SU-DHL-6 (cell line): ENCODE data around the gene SYT13.

Source experiments
- H2AFZ ChIP-seq: fragments of 200-600 bp; sonication (generic); 2 replicates; pipeline ENCODE4 v1.6.1; 2014; ENCODE audit warnings: low read depth, mild to moderate bottlenecking, moderate library complexity, mixed read lengths, antibody characterized with exemption, low read length; ENCODE audit not compliant: severe bottlenecking
- H3F3A ChIP-seq: fragments of 200-600 bp; shearing (Covaris generic); 2 replicates; pipeline ENCODE4 v1.6.0; 2016; ENCODE audit warnings: antibody characterized with exemption, mild to moderate bottlenecking; ENCODE audit not compliant: insufficient read depth
- H3K27ac ChIP-seq: fragments of 200-600 bp; sonication (generic); 2 replicates; pipeline ENCODE4 v1.5.1; 2016; ENCODE audit warnings: low read depth, mild to moderate bottlenecking, low read length, moderate library complexity, mixed read lengths
- H3K27me3 ChIP-seq: fragments of 200-600 bp; sonication (generic), shearing (Covaris generic); 2 replicates; pipeline ENCODE4 v1.6.0; 2014; ENCODE audit warnings: mild to moderate bottlenecking, low read length
- H3K36me3 ChIP-seq: fragments of 200-600 bp; sonication (generic); 2 replicates; pipeline ENCODE4 v1.6.1; 2014; ENCODE audit warnings: mild to moderate bottlenecking, low read length, mixed read lengths
- H3K4me2 ChIP-seq: fragments of 300-600, 200-600 bp; shearing (Covaris generic), sonication (generic); 2 replicates; pipeline ENCODE4 v1.6.0; 2014; ENCODE audit warnings: low read length, low read depth, mild to moderate bottlenecking; ENCODE audit not compliant: poor library complexity, severe bottlenecking
- H3K4me3 ChIP-seq: fragments of 200-600 bp; sonication (generic); 2 replicates; pipeline ENCODE4 v1.5.1; 2014; ENCODE audit warnings: antibody characterized with exemption, low read length, mild to moderate bottlenecking, mixed read lengths; ENCODE audit not compliant: insufficient read depth, poor library complexity, severe bottlenecking
- H3K79me2 ChIP-seq: fragments of 200-600 bp; sonication (generic); 2 replicates; pipeline ENCODE4 v1.6.1; 2014; ENCODE audit warnings: mild to moderate bottlenecking, low read length, moderate library complexity; ENCODE audit not compliant: insufficient read depth
- H3K9ac ChIP-seq: fragments of 200-600 bp; sonication (generic); 2 replicates; pipeline ENCODE4 v1.7.0; 2014; ENCODE audit warnings: mild to moderate bottlenecking, low read length
- H3K9me2 ChIP-seq: fragments of 200-600 bp; sonication (generic); replicated peaks from 2 replicates; pipeline ENCODE4 v1.6.1; 2014; ENCODE audit warnings: low read length; ENCODE audit not compliant: insufficient read depth
- H3K9me3 ChIP-seq: fragments of 200-600 bp; sonication (generic); 2 replicates; pipeline ENCODE4 v1.6.1; 2014; ENCODE audit warnings: low read length, mixed read lengths; ENCODE audit not compliant: insufficient read depth
- H4K20me1 ChIP-seq: fragments of 200-600 bp; sonication (generic); 2 replicates; pipeline ENCODE4 v1.6.1; 2014; ENCODE audit warnings: low read depth, mild to moderate bottlenecking, antibody characterized with exemption, low read length, moderate library complexity, mixed read lengths
- EZH2phosphoT487 ChIP-seq: fragments of 200-600 bp; sonication (generic), shearing (Covaris generic); conservative IDR thresholded peaks from 2 replicates; pipeline ENCODE4 v1.6.1; 2018; ENCODE audit warnings: mild to moderate bottlenecking, antibody characterized with exemption, low read length, moderate library complexity, mixed read lengths
- TF ChIP-seq, protein P1 (sequence below): fragments of 200-600 bp; sonication (generic); IDR thresholded peaks from one replicate; pipeline ENCODE4 v1.5.1; 2017; ENCODE audit warnings: antibody characterized with exemption, mild to moderate bottlenecking, low read length, moderate library complexity; ENCODE audit not compliant: insufficient read depth, poor library complexity, severe bottlenecking

SYT13 gene

DNA sequence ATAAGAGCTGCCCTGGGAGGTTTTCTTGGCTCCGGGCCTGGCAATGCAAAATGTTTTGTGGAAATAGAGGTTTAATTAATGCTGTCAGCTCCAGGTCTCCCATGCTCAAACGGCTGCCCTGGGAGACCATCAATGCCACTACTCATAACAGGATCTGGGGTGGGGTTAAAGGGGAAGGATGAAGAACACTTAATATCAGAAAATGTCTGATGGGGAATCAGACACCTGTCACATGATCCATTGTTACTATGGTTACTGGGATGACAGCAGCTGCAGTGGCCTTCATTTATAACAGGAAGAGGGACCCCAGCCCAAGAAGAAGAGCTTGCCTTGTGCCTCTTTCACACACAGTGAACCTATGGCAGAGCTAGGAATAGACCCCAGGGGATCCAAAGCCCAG lies 2.2 kb upstream of the SYT13 start:
- no peaks in the 10 kb centered on the region for H3K27me3 ChIP-seq
- H3K9me3 ChIP-seq, result no peaks in the 10 kb centered on the region
- H3K9me2 ChIP-seq, result no peaks in the 10 kb centered on the region
- no peak overlapping the region for H3K27ac ChIP-seq
- H3K4me3 ChIP-seq, result no peak overlapping the region
- TF ChIP-seq, protein P1, sequence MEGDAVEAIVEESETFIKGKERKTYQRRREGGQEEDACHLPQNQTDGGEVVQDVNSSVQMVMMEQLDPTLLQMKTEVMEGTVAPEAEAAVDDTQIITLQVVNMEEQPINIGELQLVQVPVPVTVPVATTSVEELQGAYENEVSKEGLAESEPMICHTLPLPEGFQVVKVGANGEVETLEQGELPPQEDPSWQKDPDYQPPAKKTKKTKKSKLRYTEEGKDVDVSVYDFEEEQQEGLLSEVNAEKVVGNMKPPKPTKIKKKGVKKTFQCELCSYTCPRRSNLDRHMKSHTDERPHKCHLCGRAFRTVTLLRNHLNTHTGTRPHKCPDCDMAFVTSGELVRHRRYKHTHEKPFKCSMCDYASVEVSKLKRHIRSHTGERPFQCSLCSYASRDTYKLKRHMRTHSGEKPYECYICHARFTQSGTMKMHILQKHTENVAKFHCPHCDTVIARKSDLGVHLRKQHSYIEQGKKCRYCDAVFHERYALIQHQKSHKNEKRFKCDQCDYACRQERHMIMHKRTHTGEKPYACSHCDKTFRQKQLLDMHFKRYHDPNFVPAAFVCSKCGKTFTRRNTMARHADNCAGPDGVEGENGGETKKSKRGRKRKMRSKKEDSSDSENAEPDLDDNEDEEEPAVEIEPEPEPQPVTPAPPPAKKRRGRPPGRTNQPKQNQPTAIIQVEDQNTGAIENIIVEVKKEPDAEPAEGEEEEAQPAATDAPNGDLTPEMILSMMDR, result no peak
- TF ChIP-seq EZH2phosphoT487, result no peak
- H2AFZ ChIP-seq, result no peak overlapping the region
- no peaks in the 10 kb centered on the region for H3F3A ChIP-seq
- no peak overlapping the region for H3K4me2 ChIP-seq
- no peak overlapping the region for H3K9ac ChIP-seq
- no peaks in the 10 kb centered on the region for H3K36me3 ChIP-seq
- no peaks in the 10 kb centered on the region for H3K79me2 ChIP-seq
- H4K20me1 ChIP-seq, result no peaks in the 10 kb centered on the region

DNA sequence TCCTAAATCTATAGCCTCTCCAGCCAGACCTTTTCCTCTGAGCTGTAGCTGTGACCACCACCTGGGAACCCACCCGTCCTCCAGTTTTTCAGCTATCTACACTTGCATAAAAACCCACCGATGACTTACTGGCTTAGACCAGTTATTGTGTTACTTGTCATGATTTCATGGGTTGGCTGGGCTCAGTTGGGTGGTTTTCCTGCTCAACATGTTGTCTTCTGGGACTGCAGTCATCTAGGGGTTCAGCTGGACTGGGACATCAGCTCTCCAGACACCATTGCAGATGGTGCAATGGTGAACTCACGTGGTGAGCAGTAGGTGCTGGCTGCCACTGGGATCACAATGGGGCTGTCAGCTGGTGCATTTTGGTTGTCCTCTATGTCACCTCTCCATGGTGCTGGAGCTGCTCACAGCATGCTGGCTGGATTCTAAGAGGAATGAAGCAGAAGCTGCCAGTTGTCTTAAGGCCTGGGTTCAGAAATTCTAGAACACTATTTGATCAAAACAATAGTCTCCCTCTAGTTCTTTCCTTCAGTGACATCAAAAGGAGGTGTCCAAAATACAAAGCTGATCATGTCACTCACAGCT lies 1.3 kb upstream of the SYT13 start:
- no peak overlapping the region for H3K4me2 ChIP-seq
- H4K20me1 ChIP-seq, result no peaks in the 10 kb centered on the region
- H3F3A ChIP-seq, result no peaks in the 10 kb centered on the region
- TF ChIP-seq EZH2phosphoT487, result no peak
- TF ChIP-seq, protein P1, result no peak
- H3K36me3 ChIP-seq, result no peaks in the 10 kb centered on the region
- H3K27me3 ChIP-seq, result no peaks in the 10 kb centered on the region
- no peak overlapping the region for H3K27ac ChIP-seq
- H3K9ac ChIP-seq, result no peak overlapping the region
- H2AFZ ChIP-seq, result no peak overlapping the region
- no peaks in the 10 kb centered on the region for H3K9me3 ChIP-seq
- no peaks in the 10 kb centered on the region for H3K79me2 ChIP-seq
- H3K9me2 ChIP-seq, result no peaks in the 10 kb centered on the region
- no peak overlapping the region for H3K4me3 ChIP-seq

DNA sequence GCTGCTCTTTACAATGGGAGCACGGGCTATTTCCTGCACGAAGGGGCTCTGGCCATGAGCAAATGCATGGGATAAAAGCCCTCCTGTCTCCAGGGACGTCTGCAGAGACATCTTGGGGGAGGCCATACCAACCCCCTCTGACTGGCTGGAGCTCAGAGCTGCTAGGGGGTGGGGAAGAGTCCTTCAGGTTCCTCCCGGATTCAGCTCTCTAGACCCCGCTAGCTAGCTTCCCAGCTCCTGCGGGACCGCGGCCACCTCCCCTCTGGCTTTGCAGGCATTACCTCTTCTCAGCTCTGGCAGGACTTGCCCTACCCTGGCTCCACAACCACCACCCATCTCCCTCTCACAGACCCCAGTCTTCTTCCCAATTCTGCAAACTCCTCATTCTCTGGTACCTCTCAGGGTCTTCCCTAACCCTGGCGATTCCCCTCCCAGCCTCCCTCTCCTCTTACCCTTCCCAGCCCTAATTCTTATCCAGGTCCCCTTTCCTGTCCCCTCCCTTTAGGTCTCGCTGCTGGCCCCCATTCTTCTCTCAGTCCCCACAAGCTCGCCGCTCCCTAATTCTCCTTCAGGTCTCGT lies 802 bp downstream of the SYT13 start:
- Histone ChIP-seq H3K4me3 (no peak overlapping the region), H3K27me3 (no peaks in the 10 kb centered on the region), H4K20me1 (no peaks in the 10 kb centered on the region), H2AFZ (no peak overlapping the region), H3K9ac (no peak overlapping the region), H3K4me2 (no peak overlapping the region), H3K36me3 (no peaks in the 10 kb centered on the region), H3K27ac (no peak overlapping the region), H3K9me3 (no peaks in the 10 kb centered on the region), H3F3A (no peaks in the 10 kb centered on the region), H3K79me2 (no peaks in the 10 kb centered on the region), H3K9me2 (no peaks in the 10 kb centered on the region)
- TF ChIP-seq, protein P1, result no peak
- TF ChIP-seq EZH2phosphoT487, result no peak
